Activated CD4-positive, alpha-beta T cell treated with anti-CD3 and anti-CD28 coated beads for 1 hour (primary cell): ENCODE measurements around the gene LMBR1L.
A peak's percentile ranks its signal among the peaks of the same experiment; 100 is the strongest.
"Not testable (repeated sequence)": the region's sequence is repeated elsewhere in the genome, so short reads cannot be mapped to it uniquely, and the experiment has no call there.

ENCODE experiments used
- DNase-seq: peaks from one replicate; pipeline ENCODE4 v3.0.0-alpha.2; 2020

The LMBR1L gene

GRCh38 chr12:49084438-49084837 is 26.2 kb downstream of the LMBR1L start:
- no peak for DNase-seq

GRCh38 chr12:49079793-49080192 is 30.9 kb downstream of the LMBR1L start:
- DNase-seq, result no peak

GRCh38 chr12:49070971-49071370 is 39.7 kb downstream of the LMBR1L start:
- no peak for DNase-seq

- peak; percentile 98 for DNase-seq
These were observed 40.9 kb downstream of the LMBR1L start, which contains the start of gene RHEBL1 for GRCh38 chr12:49069507-49070346. TSS of gene RHEBL1 (minus strand) at chr12:49069979. CDS start at chr12:49069785, 194 bp downstream.

GRCh38 chr12:49068879-49069506 is 41.7 kb downstream of the LMBR1L start:
- DNase-seq, result no peak

- DNase-seq, result no peak
These were observed 44.5 kb downstream of the LMBR1L start for GRCh38 chr12:49066120-49066519.

GRCh38 chr12:49064767-49065152 is 45.9 kb downstream of the LMBR1L start:
- DNase-seq, result no peak

GRCh38 chr12:49061916-49062315 is 48.7 kb downstream of the LMBR1L start:
- DNase-seq, result not testable (repeated sequence)

GRCh38 chr12:49061157-49061650 is 49.4 kb downstream of the LMBR1L start:
- no peak for DNase-seq

GRCh38 chr12:49060237-49061156 is 50.1 kb downstream of the LMBR1L start, which contains the start of gene KMT2D:
TSS of gene KMT2D (minus strand) at chr12:49060794. CDS start at chr12:49055324, 5,470 bp downstream.
- DNase-seq, result peak; percentile 83

GRCh38 chr12:49059299-49060171 is 51.1 kb downstream of the LMBR1L start:
- no peak for DNase-seq

- DNase-seq, result no peak
These were observed 51.7 kb downstream of the LMBR1L start for GRCh38 chr12:49059045-49059298.

- no peak for DNase-seq
These were observed 52.1 kb downstream of the LMBR1L start for GRCh38 chr12:49058366-49059044.

- DNase-seq, result no peak
These were observed 52.8 kb downstream of the LMBR1L start for GRCh38 chr12:49057888-49058287.

GRCh38 chr12:49055978-49056754 is 54.5 kb downstream of the LMBR1L start:
- peak; percentile 34 for DNase-seq

- DNase-seq, result no peak
These were observed 55.6 kb downstream of the LMBR1L start for GRCh38 chr12:49055092-49055491.

GRCh38 chr12:49054524-49054923 is 56.1 kb downstream of the LMBR1L start:
- no peak for DNase-seq

GRCh38 chr12:49054096-49054495 is 56.6 kb downstream of the LMBR1L start:
- DNase-seq, result no peak

- DNase-seq, result no peak
These were observed 58.0 kb downstream of the LMBR1L start for GRCh38 chr12:49052451-49053208.
